ENCODE results near the gene TDRD9. TPM values are rescaled to one million over a fixed set of nuclear protein-coding genes. Genes with fewer than 3 reads are reported as not detected.

The TDRD9 gene
- total RNA-seq, 1 experiment from 2014 or later, result 0.07 TPM

GRCh38 chr14:103941973-103942736, 13.9 kb downstream of the TDRD9 start, which contains the start of gene RD3L:
RD3L (minus strand) TSS chr14:103942529; CDS start chr14:103941695, 834 bp downstream.
- Histone ChIP-seq H3K27me3 (ENCODE audit: low read length) (peaks cover 73% of the 10 kb centered on the region), H3K4me1 (ENCODE audit: insufficient read depth, low read length) (no peaks in the 10 kb centered on the region), H3K27ac (ENCODE audit: low read length) (no peak within 1 kb of the TSS), H2AFZ (ENCODE audit: low read length) (no peak within 1 kb of the TSS), H4K20me1 (ENCODE audit: low read length) (no peaks in the 10 kb centered on the region), H3K79me2 (ENCODE audit: low read length) (no peaks in the 10 kb centered on the region), H3K4me3 (ENCODE audit: low read length) (no peak within 1 kb of the TSS), H3K4me2 (ENCODE audit: low read length) (no peak within 1 kb of the TSS), H3K9me3 (ENCODE audit: low read length) (0 out of 2 replicates have a peak, but pooled peaks cover 4% of the 10 kb centered on the region), H3K36me3 (ENCODE audit: low read depth, low read length) (no peaks in the 10 kb centered on the region), H3K9ac (ENCODE audit: low read length) (no peak within 1 kb of the TSS), H3F3A (ENCODE audit: low read length, unreplicated experiment) (no peaks in the 10 kb centered on the region), H3K9me2 (replicated peaks; ENCODE audit: low read length) (no peaks in the 10 kb centered on the region)
- DNase-seq (no peak), ATAC-seq (no peak)
- CTCF ChIA-PET, result no interaction called here
- TF ChIP-seq EZH2phosphoT487 (IDR thresholded peaks at IDR 0.05; ENCODE audit: borderline replicate concordance, low read length), result no peak
- intact Hi-C loops (cut with micrococcal nuclease), result no loop called here
- no TSS peak for BruUV-seq (replicated peaks)
- POLR2A ChIA-PET (ENCODE audit: unreplicated experiment), result no interaction called here

- intact Hi-C loops (cut with micrococcal nuclease), result no loop called here
- H2AFZ ChIP-seq (ENCODE audit: low read length), result no peak overlapping the region
- no peak overlapping the region for H3K4me3 ChIP-seq (ENCODE audit: low read length)
- H3K9me2 ChIP-seq (replicated peaks; ENCODE audit: low read length), result no peaks in the 10 kb centered on the region
- H3K36me3 ChIP-seq (ENCODE audit: low read depth, low read length), result no peaks in the 10 kb centered on the region
- H4K20me1 ChIP-seq (ENCODE audit: low read length), result no peaks in the 10 kb centered on the region
- no peak overlapping the region for H3K9ac ChIP-seq (ENCODE audit: low read length)
- TF ChIP-seq CTCF (conservative IDR thresholded peaks at IDR 0.05; ENCODE audit: low read depth, low read length), result no peak
- no peak for TF ChIP-seq EZH2phosphoT487 (IDR thresholded peaks at IDR 0.05; ENCODE audit: borderline replicate concordance, low read length)
- TF ChIP-seq EZH2 (IDR thresholded peaks at IDR 0.05; ENCODE audit: low read length, unreplicated experiment), result no peak
- no TSS peak for BruUV-seq (replicated peaks)
- ChIA-PET CTCF (no interaction called here), POLR2A (ENCODE audit: unreplicated experiment) (no interaction called here)
- no peak overlapping the region for H3K4me2 ChIP-seq (ENCODE audit: low read length)
- ATAC-seq, result no peak
- no peak overlapping the region for H3K27ac ChIP-seq (ENCODE audit: low read length)
- 0 out of 2 replicates have a peak, but pooled peaks cover 4% of the 10 kb centered on the region for H3K9me3 ChIP-seq (ENCODE audit: low read length)
- H3K4me1 ChIP-seq (ENCODE audit: insufficient read depth, low read length), result no peaks in the 10 kb centered on the region
- peaks cover 70% of the 10 kb centered on the region for H3K27me3 ChIP-seq (ENCODE audit: low read length)
- no peaks in the 10 kb centered on the region for H3K79me2 ChIP-seq (ENCODE audit: low read length)
- no peaks in the 10 kb centered on the region for H3F3A ChIP-seq (ENCODE audit: low read length, unreplicated experiment)
- DNase-seq, result no peak
Observed at GRCh38 chr14:103943673-103944072, 15.4 kb downstream of the TDRD9 start.

- BruUV-seq (replicated peaks), result no TSS peak
- ATAC-seq (no peak), DNase-seq (no peak)
- no peak overlapping the region for H3K9ac ChIP-seq (ENCODE audit: low read length)
- H3K36me3 ChIP-seq (ENCODE audit: low read depth, low read length), result no peaks in the 10 kb centered on the region
- no peaks in the 10 kb centered on the region for H3K9me2 ChIP-seq (replicated peaks; ENCODE audit: low read length)
- TF ChIP-seq EZH2 (IDR thresholded peaks at IDR 0.05; ENCODE audit: low read length, unreplicated experiment), result no peak
- no peak for TF ChIP-seq EZH2phosphoT487 (IDR thresholded peaks at IDR 0.05; ENCODE audit: borderline replicate concordance, low read length)
- no peak for TF ChIP-seq CTCF (conservative IDR thresholded peaks at IDR 0.05; ENCODE audit: low read depth, low read length)
- intact Hi-C loops (cut with micrococcal nuclease), result no loop called here
- ChIA-PET POLR2A (ENCODE audit: unreplicated experiment) (no interaction called here), CTCF (no interaction called here)
- no peaks in the 10 kb centered on the region for H3K79me2 ChIP-seq (ENCODE audit: low read length)
- H3K27ac ChIP-seq (ENCODE audit: low read length), result no peak overlapping the region
- no peak overlapping the region for H2AFZ ChIP-seq (ENCODE audit: low read length)
- H4K20me1 ChIP-seq (ENCODE audit: low read length), result no peaks in the 10 kb centered on the region
- no peak overlapping the region for H3K4me3 ChIP-seq (ENCODE audit: low read length)
- peaks cover 38% of the 10 kb centered on the region for H3K27me3 ChIP-seq (ENCODE audit: low read length)
- no peaks in the 10 kb centered on the region for H3K4me1 ChIP-seq (ENCODE audit: insufficient read depth, low read length)
- no peaks in the 10 kb centered on the region for H3F3A ChIP-seq (ENCODE audit: low read length, unreplicated experiment)
- 0 out of 2 replicates have a peak, but pooled peaks cover 4% of the 10 kb centered on the region for H3K9me3 ChIP-seq (ENCODE audit: low read length)
- H3K4me2 ChIP-seq (ENCODE audit: low read length), result no peak overlapping the region
Observed at GRCh38 chr14:103946975-103947374, 18.7 kb downstream of the TDRD9 start.
